ENCODE data around the gene PPP2R5E.

DNA sequence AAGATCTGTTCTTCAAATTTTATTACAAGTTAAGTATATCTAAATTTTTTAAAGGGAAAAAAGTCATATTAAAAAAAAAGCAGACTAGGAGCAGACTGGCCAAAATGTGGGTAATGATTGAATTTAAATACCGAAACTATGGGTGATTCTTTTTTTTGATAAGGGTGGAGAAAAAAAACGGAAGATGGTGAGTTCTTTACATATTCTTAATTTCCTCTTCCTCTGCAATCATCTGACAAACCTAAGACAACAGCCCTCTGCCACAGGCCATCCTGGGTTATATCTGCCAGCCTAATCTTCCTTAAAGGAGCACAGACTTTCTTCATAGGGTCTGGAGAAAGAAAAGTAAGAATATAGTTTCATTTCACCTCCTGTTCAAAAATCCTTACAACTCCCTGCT lies 108.0 kb downstream of the PPP2R5E start:
- TF ChIP-seq, protein P1, sequence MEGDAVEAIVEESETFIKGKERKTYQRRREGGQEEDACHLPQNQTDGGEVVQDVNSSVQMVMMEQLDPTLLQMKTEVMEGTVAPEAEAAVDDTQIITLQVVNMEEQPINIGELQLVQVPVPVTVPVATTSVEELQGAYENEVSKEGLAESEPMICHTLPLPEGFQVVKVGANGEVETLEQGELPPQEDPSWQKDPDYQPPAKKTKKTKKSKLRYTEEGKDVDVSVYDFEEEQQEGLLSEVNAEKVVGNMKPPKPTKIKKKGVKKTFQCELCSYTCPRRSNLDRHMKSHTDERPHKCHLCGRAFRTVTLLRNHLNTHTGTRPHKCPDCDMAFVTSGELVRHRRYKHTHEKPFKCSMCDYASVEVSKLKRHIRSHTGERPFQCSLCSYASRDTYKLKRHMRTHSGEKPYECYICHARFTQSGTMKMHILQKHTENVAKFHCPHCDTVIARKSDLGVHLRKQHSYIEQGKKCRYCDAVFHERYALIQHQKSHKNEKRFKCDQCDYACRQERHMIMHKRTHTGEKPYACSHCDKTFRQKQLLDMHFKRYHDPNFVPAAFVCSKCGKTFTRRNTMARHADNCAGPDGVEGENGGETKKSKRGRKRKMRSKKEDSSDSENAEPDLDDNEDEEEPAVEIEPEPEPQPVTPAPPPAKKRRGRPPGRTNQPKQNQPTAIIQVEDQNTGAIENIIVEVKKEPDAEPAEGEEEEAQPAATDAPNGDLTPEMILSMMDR (IDR thresholded peaks at IDR 0.05; ENCODE audit: low read length), result no peak
- TF ChIP-seq EZH2 (IDR thresholded peaks at IDR 0.05; ENCODE audit: borderline replicate concordance, low read length), result no peak

Data from OCI-LY1 (cell line).